Activated CD8-positive, alpha-beta memory T cell treated with anti-CD3 and anti-CD28 coated beads, Interleukin-2, amount 50 U/mL, for 1 hour (primary cell): ENCODE results near the gene FRMD8.
A peak's percentile ranks its signal among the peaks of the same experiment; 100 is the strongest.

Experiments
- DNase-seq: peaks from one replicate; pipeline ENCODE4 v3.0.0-alpha.2; 2020; ENCODE audit errors: extremely low read depth

Gene FRMD8

GRCh38 chr11:65425105-65425970 is 38.9 kb downstream of the FRMD8 start:
- DNase-seq = peak; percentile 87

- no peak for DNase-seq
These were observed 39.8 kb downstream of the FRMD8 start for GRCh38 chr11:65425971-65426838.

DNA sequence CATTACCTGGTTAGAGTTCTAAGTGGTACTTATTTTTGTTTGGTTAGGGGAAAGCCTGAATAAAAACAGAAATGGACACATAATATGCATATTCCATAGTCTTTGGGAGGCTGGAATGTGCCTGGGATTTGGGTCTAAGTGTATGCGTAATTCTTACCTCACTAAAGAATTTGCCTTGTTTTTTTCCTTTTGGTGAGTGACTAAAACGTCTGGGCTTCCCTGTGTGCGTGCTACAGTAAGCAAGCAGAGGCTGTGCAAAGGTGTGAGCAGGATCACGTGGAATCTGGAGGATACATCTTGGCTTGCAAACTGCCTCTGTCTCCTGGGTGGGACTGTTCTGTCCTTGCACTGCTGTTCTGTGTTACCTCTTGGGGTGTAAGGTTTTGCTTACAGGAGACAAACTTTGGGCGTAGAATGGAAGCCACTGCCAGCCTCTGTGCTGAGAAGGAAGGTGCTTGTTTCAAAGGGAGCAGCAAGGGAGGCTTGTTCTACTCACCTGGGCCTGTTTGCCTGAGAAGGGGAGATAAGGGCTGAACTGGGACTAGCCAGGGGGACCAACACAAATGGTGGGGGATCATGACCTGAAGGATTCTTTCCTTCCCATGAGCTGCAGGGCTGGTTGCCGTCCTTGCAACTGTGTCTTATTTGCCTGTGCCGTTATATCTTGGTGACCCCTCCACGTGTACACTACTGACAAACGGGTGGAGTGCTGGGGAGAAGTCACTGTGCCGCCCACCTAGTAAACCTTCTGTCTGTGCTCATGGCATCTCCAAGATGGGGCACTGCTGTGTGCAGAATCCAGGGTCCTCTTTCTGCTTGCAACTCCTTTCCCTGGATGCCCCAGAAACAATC is 40.6 kb downstream of the FRMD8 start:
- DNase-seq = no peak

DNA sequence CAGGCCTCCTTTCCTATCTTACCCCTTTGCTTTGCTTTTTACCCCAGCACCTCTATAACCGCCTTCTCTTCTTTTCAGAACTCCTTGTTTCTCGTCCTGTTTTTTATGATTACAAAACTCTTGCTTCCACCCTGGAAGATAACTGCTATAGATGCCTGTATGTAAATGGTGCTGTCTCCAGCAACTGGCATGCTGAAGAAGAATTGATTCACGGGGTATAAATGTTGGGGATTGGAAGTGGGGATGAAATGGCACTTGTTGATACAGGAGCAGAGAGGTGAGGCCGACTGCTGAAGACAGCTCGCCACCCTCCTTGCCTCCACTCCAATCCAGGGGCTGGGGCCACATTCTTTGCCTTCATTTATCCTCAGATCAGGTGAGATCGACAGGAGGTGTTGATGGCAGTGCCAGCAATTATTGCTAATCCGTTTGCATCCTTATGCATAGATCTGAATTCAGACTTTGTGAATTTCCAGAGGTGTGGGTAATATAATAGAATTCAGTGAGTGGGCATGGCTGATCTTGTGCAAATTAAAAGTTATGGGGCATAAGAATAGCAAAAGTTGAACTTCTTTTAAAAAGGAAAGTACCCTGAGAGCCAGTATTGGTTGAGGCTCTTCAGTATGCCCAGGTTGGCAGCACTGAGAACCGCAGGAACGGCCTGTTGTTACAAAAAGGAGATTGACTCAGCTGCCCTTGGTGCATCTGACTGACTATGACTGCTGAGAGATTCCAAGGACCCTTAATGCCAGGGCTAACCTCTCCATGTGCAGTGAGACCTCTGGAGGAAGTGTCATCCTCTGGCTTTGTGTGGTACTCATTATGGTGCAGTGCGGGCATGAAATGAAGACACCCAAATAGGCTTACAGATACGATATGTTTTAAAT is 41.5 kb downstream of the FRMD8 start:
- DNase-seq = no peak

DNA sequence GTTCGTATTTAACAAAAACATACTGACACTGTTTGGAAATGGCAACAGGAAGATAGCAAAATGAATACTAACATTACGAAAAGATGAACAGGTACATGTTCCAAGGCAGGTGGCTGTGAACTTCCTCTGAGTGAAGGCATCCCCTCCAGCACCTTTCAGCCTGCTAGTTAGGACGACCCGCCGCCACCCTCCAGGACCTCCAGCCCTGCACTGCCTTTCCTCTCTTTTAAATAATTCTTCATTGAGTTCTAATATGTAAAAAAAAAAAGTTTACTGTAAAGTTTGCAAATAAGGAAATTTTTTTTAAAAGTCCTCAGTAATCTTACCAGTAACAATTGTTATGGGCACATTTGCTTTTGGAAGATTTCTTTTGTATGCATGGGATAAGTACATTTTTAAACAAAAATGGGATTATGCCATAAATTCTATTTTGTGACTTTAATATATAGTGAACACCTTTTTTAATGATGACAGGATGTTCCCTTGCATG is 42.2 kb downstream of the FRMD8 start:
- DNase-seq = no peak

DNA sequence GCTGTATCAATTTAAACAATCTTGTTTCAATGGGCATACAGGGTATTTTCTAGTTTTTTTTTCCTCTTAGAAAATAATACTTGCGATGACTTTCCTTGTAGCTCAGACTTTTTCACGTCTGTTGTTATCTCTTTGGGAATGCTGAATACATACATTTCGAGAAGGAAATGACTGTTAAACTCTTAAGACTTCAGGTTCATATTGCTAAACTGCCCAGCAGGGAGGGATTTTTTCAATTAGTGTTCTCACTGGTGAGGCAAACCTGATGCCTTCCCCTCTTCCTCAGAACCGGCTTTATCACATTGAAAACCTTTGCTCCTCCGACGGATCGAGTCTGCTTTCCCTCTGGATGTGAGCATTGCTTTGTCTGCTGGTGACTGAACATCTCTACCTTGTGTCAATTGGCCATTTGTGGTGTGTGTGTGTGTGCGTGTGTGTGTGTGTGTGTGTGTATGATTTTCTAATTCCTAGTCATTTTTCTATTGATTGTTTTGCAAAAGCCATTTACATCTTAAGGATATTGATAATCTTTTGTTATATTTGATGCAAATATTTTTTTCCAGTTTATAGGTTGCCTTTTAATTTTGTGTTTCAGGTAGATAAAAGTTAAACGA is 42.7 kb downstream of the FRMD8 start:
- no peak for DNase-seq

DNA sequence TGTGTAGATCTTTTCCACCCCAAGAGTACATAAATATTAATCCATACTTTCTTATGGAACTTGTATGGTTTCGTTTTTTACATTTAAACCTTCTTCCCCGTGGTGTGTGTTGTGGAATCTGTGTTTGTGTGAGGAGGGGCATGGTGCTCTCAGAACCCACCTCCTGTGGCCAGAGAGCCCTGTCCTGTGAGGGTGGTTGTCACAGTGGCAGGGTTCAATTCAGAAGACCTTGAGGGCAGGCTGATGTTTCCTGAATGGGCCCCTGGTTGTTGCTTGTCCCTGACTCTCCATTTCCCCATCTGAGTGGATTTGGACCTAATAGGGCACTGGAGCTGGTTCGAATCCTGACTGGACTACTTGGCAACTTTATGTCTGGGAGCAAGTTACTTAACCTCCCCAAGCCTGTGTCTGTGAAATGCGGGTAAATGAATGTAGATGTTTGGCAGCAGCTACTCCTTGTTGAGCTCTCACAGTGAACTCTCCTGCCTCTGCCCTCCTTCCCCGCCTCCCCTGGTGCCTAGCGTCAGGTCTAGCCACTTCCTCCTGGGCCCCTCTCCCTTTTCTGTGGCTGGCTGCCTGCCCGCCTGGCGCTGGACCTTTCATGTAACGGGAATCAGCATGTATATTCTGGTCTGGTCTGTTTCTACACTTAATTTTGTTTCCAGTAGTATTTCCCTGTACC is 43.4 kb downstream of the FRMD8 start:
- no peak for DNase-seq

- no peak for DNase-seq
These were observed 44.2 kb downstream of the FRMD8 start for GRCh38 chr11:65430406-65431217.

- DNase-seq = no peak
These were observed 45.1 kb downstream of the FRMD8 start for GRCh38 chr11:65431451-65432099.

DNA sequence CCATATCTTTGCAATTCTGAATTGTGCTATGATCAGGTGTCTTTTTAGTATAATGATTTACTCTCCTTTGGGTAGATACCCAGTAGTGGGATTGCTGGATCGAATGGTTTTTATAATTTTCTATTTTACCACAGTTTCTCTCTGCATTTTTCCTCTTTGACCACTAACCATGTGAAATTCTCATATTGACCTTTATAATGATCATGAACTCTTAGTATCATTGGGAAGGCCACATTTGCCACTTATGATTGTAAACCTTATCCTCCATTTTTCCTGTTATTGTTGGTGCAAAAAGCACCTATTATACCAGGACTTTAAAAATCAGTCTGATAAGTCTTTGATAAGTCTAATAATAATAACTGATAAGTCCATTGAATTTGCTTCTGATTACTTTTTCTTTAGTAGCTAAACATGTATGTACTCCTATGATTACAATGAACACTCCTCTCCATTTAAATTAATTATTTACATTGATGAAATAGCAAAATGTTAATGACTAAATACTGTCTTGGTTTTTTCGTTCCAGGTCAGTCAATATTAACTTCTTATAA is 45.7 kb downstream of the FRMD8 start:
- no peak for DNase-seq

DNA sequence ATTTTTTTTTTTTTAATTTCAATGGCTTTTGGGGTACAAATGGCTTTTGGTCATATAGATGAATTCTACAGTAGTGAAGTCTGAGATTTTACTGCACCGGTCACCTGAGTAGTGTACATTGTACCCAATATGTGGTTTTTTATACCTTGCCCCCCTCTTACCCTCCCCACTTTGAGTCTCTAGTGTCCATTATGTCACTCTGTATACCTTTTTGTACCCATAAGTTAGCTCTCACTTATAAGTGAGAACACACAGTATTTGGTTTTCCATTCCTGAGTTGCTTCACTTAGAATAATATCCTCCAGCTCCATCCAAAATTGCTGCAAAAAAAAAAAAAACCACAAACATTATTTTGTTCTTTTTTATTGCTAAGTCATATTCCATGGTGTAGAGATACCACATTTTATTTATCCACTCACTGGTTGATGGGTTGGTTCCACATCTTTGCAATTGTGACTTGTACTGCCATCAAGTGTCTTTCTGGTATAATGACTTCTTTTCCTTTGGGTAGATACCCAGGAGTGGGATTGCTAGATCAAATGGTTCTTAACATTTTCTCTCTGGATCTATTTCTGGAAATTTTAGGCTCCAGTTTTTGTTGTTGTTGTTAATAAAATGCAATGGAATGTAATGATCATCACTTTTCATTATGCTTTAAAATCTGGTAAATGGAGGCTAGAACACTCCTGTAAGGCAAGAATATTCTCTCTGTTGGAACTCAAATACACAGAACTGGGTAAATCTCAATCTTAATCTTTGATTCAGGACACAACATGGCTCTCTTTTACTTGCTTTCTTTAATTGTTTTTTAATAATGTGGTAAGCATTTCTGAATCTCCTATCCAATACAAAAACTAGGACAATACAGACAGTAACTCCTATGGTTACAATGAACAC is 46.5 kb downstream of the FRMD8 start:
- no peak for DNase-seq

DNA sequence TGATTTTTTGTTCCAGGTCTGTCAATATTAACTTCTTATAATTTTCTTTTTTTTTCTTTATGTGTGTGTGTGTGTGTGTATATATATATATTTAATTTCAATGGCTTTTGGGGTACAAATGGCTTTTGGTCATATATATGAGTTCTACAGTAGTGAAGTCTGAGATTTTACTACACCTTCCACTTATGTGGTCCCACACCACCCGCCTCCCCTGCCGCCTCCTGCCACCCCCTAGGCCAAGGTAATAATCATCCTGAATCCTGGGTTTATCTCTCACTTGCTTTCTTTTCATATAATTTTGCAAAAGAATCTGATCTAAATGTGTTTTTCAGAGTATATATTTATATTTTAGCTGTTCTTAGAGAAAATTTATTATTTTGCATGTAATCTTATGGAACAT is 47.2 kb downstream of the FRMD8 start:
- DNase-seq = no peak

DNA sequence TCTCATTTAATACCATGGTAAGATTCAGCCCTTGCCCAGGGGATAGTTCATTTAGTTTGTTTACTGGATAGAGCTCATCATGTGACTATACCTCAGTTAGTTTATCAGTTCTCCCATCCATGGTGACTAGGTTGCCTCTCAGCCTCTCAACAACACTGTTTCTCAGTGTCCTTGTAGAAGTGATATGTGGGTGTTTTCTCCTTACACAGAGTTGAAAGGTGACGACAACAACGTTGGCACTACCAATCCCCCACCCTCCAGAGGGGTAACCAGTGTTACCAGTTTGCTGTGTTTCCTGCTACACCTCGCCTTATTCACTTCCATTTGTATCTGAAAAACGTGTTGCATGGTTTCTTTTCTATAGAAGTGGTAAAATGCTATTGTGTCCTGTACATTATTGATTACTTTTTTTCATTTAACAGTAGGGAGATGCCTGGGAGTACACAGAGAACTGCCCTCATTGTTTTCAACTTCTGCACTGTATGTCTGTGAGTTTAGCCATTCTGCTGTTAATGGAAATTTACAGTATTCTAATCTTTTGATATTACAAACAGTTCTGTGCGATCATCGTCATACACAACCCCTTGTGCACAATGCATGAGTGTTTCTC is 47.7 kb downstream of the FRMD8 start:
- no peak for DNase-seq

GRCh38 chr11:65434667-65435410 is 48.4 kb downstream of the FRMD8 start:
- no peak for DNase-seq

DNA sequence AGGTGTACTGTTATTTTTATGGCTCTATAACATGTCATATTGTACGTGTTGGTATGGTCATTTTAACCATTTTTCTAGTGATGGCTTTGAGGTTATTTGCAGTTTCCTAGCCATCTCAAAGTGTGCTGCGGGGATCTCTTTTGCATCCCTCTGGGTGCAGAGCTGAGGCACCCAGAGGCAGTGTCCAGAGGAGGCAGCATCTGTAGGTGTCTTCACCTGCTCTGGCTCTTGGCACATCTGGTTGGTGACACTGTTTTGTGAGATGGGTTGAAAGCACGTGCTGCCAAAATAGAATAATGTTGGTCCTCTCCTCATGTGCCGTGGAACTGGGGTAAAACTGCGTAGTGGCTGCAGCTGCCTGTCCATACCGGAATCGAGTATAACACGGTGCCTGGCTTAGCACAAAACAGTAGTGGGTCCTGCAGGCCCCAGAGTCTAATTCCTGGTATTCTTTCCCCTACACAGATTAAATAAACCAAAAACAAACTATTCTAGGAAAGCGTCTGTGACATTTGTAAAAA is 49.0 kb downstream of the FRMD8 start:
- no peak for DNase-seq

- no peak for DNase-seq
These were observed 49.6 kb downstream of the FRMD8 start for GRCh38 chr11:65435981-65436411.
